Endometrial microvascular endothelial cells (primary cell): ENCODE measurements around the gene TBC1D30. TPM values are rescaled to one million over a fixed set of nuclear protein-coding genes. Genes with fewer than 3 reads are reported as not detected.
"Not testable (repeated sequence)": the region's sequence is repeated elsewhere in the genome, so short reads cannot be mapped to it uniquely, and the experiment has no call there.

Source experiments
- in situ Hi-C: cut with HindIII; loops from 2 replicates; pipeline ENCODE4 v1.10.0; 2017; ENCODE audit warnings: low sequenced_read_pairs, low pct_unique_long_range_greater_than_20kb; ENCODE audit errors: inconsistent ontology term
- total RNA-seq: library from RNA; depleted of rRNA; stranded (reverse); fragments of >200 nt; gene quantifications from one replicate; pipeline ENCODE4 v1.2.3, GENCODE V29; 2015; ENCODE audit errors: inconsistent ontology term

Gene TBC1D30
- total RNA-seq, 1 donor from 2014 or later = 31.7 TPM

DNA sequence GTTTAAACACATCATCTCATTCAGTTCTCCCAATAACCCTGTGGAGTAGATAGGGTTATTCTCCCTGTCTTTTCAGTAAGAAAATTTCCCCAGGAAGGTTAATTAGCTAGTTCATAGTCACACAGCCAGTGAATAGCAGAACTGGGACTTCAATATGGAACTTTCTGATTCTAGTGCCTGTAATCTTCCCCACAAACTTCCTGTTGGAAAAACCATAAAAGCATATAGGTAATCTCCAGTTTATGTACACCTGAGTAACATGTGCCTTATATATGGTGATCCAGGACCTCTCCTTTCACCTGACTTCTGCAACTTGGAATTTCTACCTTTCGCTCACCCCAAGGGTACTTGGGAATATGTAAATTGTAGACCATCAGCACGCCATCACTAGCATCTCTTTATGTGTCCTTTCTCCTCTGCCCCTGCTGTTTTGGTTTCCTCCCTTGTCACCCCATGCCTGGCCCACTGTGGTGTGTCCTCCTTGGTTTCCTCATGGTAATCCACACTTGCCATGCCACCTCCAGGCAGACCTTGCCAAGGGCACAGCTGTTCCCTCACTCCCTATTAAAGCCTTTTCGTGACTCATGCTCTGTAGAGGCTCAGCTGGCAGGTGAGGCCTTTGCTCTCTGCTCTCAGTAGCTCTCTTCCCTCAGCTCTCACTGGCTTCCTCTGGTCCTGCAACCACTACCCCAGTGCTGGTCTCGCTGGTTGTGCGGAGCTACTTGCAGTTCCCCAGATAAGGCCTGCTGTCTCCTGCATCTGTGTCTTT lies 16.7 kb downstream of the TBC1D30 start:
- in situ Hi-C loops = no loop called here

GRCh38 chr12:64848409-64848808 lies 24.0 kb downstream of the TBC1D30 start:
- in situ Hi-C loops = not testable (repeated sequence)

DNA sequence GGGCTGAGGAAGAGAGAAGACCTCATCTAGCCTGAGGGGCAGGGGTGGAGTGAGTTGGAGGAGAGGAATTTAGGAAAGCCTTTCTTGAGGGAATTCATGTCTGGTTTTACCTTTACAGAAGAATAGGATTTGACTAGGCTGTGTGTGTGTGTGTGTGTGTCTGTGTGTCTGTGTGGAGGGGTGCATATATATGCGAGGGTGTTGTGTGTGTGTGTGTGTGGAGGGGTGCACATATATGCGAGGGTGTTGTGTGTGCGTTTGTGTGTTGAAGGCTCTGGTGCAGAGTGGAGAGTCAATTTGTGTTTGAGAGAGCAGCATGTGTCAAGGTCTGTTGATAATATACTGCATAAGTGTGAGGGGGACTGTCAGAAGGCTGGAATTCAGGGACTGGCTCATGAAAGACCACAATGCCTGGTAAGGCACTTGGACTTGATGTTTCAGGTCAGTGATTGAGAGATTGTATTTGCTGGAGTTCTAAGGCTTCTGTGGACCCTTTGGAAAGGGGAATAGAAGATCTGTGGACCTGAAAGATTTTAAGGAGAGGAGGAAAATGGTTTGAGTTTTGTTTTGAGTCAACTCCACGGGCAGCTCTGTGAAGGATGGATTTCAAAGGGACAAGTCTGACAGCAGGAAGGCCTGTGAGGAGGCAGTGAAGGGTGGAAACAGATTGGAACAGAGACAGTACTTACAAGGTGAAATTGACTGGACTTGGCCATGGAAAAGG lies 34.6 kb downstream of the TBC1D30 start:
- in situ Hi-C loops = no loop called here

- in situ Hi-C loops = no loop called here
Measured at GRCh38 chr12:64860446-64860998, 36.1 kb downstream of the TBC1D30 start.

GRCh38 chr12:64864319-64864718 lies 39.9 kb downstream of the TBC1D30 start:
- in situ Hi-C loops = no loop called here

- in situ Hi-C loops = no loop called here
Measured at GRCh38 chr12:64875186-64875585, 50.7 kb downstream of the TBC1D30 start.

DNA sequence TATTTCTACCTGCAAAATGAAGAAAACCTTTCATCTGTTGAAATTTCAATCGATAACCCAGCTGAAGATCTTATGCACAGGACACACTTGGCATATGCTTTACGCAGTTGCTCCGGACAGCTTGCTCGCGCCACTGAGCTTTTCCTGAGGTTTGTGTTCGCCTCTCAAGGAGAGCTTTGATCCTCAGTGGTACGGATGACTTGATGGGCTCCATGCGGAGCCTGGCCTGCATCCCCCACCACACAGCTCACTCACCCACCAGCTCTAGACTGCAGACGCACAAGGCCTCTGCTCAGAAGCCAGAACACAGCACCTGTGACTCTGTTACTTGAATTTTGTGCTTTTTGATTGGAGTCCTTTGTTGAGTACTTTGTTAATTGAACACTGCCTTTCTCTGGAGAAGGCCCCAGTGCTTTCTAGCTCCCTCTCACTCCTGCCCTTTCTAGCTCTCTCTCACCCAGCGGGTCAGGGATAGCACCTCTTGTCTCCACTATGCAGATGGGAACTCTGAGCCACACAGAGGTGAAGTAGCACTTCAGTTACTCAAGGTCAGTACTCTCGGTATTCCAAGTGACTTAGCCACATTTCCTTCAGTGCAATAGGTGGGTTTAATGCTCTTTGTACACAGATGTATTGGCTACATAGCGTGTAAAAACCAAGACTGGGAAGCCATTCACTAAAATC lies 52.1 kb downstream of the TBC1D30 start:
- in situ Hi-C loops = no loop called here

- in situ Hi-C loops = no loop called here
Measured at GRCh38 chr12:64877363-64878004, 53.0 kb downstream of the TBC1D30 start.

DNA sequence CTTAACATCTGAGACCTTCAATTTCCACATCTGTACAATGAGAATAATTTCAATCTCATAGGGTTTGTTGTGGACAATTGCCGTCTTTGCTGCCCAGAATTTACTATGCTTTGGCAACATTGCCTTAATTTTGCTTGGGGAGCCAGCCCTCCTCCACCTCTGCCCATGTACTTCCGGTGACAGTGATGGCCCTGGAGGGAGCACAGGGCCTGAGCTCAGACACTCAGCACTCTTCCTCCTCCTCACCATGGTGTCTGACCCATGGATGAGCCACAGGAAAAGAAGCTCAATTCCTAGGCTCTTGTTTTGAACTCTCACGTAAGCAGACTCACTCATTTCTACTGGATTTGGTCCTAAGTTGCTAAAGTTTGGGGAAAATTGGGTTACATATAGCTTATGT lies 58.2 kb downstream of the TBC1D30 start:
- in situ Hi-C loops = no loop called here

- in situ Hi-C loops = no loop called here
Measured at GRCh38 chr12:64883264-64884163, 59.1 kb downstream of the TBC1D30 start.

DNA sequence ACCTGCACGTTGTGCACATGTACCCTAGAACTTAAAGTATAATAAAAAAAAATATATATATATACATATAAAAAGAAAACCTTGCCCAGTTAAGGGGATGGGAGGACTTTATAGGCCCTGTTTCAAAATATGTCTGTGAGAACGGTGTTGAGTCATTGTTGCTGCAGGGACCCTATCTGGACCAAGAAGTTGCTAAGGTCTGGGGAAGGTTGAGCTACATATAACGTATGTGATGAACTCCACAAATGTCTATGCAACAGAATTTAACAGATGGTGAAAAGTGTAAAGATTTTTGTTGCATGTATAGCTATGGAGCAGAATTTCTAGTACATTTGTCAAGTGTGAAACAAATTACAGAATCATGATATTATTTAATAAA lies 59.7 kb downstream of the TBC1D30 start:
- in situ Hi-C loops = no loop called here

GRCh38 chr12:64884728-64885127 lies 60.3 kb downstream of the TBC1D30 start:
- in situ Hi-C loops = no loop called here

- in situ Hi-C loops = no loop called here
Measured at GRCh38 chr12:64889434-64890216, 65.2 kb downstream of the TBC1D30 start.

DNA sequence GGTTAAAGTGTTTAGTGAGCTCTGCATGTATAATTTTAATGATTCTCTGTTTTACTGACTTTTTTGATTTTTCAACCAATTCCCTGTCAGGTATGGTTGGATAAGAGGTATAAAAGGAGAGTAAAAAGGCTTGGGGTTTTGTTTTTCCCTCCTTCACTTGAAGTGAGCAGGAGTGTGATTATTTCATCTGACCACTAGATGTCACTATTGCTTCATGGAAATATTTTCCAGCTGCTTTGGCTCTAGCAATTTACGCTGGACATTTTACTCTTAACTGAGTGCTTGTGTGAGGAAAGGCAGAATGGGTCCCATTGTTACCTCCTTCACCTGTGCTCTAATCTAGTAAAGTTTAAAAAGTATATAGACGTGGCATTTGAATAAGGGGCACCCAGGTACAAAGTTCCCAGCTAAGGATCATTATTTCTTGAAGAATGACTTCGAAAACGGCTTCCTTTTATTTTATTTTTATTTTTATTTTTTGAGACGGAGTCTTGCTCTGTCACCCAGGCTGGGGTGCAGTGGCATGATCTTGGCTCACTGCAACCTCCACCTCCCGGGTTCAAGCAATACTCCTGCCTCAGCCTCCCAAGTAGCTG lies 66.5 kb downstream of the TBC1D30 start:
- in situ Hi-C loops = no loop called here

- in situ Hi-C loops = no loop called here
Measured at GRCh38 chr12:64891629-64892028, 67.2 kb downstream of the TBC1D30 start.

- in situ Hi-C loops = no loop called here
Measured at GRCh38 chr12:64892561-64892960, 68.1 kb downstream of the TBC1D30 start.

GRCh38 chr12:64893961-64894360 lies 69.5 kb downstream of the TBC1D30 start:
- in situ Hi-C loops = no loop called here
